DOHH2 (cell line): ENCODE measurements around the gene HBEGF.

ENCODE experiments used
- H3F3A ChIP-seq: fragments of 200-600 bp; sonication (generic), shearing (Covaris generic); 2 replicates; pipeline ENCODE4 v1.6.0; 2016; ENCODE audit warnings: antibody characterized with exemption, mild to moderate bottlenecking; ENCODE audit not compliant: control insufficient read depth, insufficient read depth
- H3K27ac ChIP-seq: fragments of 200-600 bp; sonication (generic); 2 replicates; pipeline ENCODE4 v1.5.1; 2014; ENCODE audit warnings: low read depth, mild to moderate bottlenecking, low read length, moderate library complexity
- H3K27me3 ChIP-seq: fragments of 200-600 bp; sonication (generic); 2 replicates; pipeline ENCODE4 v1.6.1; 2014; ENCODE audit warnings: mild to moderate bottlenecking, low read length, mixed read lengths; ENCODE audit not compliant: control insufficient read depth
- H3K36me3 ChIP-seq: fragments of 200-600 bp; sonication (generic); 2 replicates; pipeline ENCODE4 v1.6.1; 2014; ENCODE audit warnings: mild to moderate bottlenecking, low read length, moderate library complexity, mixed read lengths; ENCODE audit not compliant: control insufficient read depth
- H3K4me1 ChIP-seq: fragments of 200-600 bp; sonication (generic); 2 replicates; pipeline ENCODE4 v1.6.1; 2014; ENCODE audit warnings: mild to moderate bottlenecking, low read length, mixed read lengths; ENCODE audit not compliant: control insufficient read depth
- H3K4me2 ChIP-seq: fragments of 200-600 bp; sonication (generic); 2 replicates; pipeline ENCODE4 v1.6.0; 2014; ENCODE audit warnings: mild to moderate bottlenecking, low read length, moderate library complexity
- H3K4me3 ChIP-seq: fragments of 200-600 bp; sonication (generic); 2 replicates; pipeline ENCODE4 v1.5.1; 2014; ENCODE audit warnings: mild to moderate bottlenecking, low read length, mixed read lengths
- H3K79me2 ChIP-seq: fragments of 200-600 bp; sonication (generic); 2 replicates; pipeline ENCODE4 v1.6.1; 2014; ENCODE audit warnings: mild to moderate bottlenecking, low read length, mixed read lengths; ENCODE audit not compliant: control insufficient read depth
- H3K9me2 ChIP-seq: fragments of 200-600 bp; sonication (generic); replicated peaks from 2 replicates; pipeline ENCODE4 v1.6.1; 2014; ENCODE audit warnings: mild to moderate bottlenecking, low read length, mixed read lengths; ENCODE audit not compliant: control insufficient read depth
- H3K9me3 ChIP-seq: fragments of 200-600 bp; sonication (generic); 2 replicates; pipeline ENCODE4 v1.6.1; 2014; ENCODE audit warnings: antibody characterized with exemption, low read length, mixed read lengths; ENCODE audit not compliant: control insufficient read depth, insufficient read depth
- H4K20me1 ChIP-seq: fragments of 200-600 bp; sonication (generic); 2 replicates; pipeline ENCODE4 v1.6.0; 2014; ENCODE audit warnings: low read depth, mild to moderate bottlenecking, antibody characterized with exemption, low read length, moderate library complexity; ENCODE audit not compliant: control insufficient read depth, insufficient read depth
- EZH2phosphoT487 ChIP-seq: fragments of 200-600 bp; sonication (generic); IDR thresholded peaks from 2 replicates; pipeline ENCODE4 v1.6.1; 2017; ENCODE audit warnings: borderline replicate concordance, mild to moderate bottlenecking, antibody characterized with exemption, low read length, moderate library complexity, mixed read lengths
- TF ChIP-seq, protein P1 (sequence below): fragments of 200-600 bp; sonication (generic); IDR thresholded peaks from one replicate; pipeline ENCODE4 v1.5.1; 2014; ENCODE audit warnings: antibody characterized with exemption, mild to moderate bottlenecking, low read depth, low read length; ENCODE audit not compliant: poor library complexity, severe bottlenecking

The HBEGF gene

DNA sequence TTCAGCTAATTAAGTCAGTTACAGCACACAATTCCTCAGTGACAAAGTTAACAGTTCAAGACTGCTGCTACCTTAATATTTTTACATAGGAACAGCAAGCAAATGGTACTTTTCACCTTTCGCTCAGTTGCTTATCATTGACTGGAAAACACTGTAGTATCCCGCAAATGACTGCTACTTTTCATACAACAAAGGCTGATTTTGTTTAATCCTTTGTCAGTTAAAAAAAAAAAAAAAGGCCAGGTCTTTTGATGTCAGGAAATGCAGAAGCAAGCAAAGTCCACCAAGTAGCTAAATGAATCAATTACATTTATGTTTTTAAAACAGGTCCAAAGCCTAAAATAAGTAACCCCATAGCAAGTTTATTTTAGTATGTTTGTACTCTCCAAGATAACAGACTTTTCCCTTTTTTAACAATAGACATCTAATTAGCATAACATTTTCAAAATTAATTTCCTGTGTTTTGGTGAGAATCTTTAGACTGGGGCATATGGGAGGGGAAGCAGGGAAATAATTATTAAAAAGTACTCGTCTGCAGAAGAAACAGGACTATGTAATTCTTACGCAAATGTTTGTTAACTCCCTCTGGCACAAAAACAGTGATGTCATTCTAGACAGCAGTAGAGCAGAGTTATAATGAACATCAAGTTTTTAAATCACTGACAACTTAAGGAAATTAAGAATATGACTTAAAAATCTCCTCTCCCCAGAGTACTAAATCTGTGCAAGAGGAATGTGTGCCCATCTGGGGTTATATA lies 53.1 kb downstream of the HBEGF start:
- Histone ChIP-seq H3K4me3 (0 out of 2 replicates have a peak overlapping the region, but pooled peaks have one; percentile 6), H3K9me2 (no peaks in the 10 kb centered on the region), H3K27ac (peak overlapping the region; percentile 47), H3K36me3 (peaks cover 17% of the 10 kb centered on the region), H3K79me2 (peaks cover 79% of the 10 kb centered on the region), H4K20me1 (no peaks in the 10 kb centered on the region), H3K4me1 (peaks cover 46% of the 10 kb centered on the region), H3K4me2 (peak overlapping the region; percentile 51), H3K27me3 (no peaks in the 10 kb centered on the region), H3K9me3 (no peaks in the 10 kb centered on the region), H3F3A (peaks cover 5% of the 10 kb centered on the region; the same call in 1 of the 2 replicates)
- TF ChIP-seq, protein P1, sequence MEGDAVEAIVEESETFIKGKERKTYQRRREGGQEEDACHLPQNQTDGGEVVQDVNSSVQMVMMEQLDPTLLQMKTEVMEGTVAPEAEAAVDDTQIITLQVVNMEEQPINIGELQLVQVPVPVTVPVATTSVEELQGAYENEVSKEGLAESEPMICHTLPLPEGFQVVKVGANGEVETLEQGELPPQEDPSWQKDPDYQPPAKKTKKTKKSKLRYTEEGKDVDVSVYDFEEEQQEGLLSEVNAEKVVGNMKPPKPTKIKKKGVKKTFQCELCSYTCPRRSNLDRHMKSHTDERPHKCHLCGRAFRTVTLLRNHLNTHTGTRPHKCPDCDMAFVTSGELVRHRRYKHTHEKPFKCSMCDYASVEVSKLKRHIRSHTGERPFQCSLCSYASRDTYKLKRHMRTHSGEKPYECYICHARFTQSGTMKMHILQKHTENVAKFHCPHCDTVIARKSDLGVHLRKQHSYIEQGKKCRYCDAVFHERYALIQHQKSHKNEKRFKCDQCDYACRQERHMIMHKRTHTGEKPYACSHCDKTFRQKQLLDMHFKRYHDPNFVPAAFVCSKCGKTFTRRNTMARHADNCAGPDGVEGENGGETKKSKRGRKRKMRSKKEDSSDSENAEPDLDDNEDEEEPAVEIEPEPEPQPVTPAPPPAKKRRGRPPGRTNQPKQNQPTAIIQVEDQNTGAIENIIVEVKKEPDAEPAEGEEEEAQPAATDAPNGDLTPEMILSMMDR: no peak
- no peak for TF ChIP-seq EZH2phosphoT487

DNA sequence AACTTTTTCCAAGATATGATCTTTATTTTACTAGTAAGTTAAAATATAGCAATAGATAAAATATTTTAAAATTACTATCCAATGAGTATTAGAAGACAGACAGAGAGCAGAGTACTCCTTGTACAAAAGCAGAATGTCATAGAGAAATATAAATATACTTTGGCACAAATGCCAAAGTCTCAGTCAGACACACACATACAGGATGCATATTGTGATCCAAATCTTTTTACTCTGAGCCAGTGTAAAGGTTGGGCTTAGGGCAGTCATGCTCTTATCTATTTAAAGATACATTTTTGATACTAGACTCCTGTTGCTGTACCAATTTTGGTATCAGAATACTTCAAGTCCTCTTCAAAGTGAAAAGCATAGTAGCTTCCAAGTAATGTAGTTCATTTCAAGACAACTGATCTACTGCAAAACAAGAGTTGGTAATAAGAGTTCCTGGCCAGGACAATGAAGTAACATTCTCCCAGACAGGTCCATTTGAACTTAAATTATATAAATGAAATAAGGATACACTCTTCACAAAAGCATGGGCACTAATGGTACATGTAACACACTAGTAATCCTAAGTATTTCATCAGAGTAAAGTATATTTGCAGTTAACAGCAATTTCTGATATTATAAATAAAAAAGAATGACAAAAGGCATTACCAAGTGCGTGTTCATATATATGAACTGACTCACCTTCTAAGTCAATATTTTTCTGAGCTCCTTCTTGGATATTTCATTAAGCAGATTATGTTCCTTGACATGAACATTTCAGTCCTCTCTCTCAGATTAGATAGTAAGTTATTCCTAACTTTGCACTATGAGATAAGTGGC lies 54.0 kb downstream of the HBEGF start:
- peaks cover 82% of the 10 kb centered on the region for H3K79me2 ChIP-seq
- no peaks in the 10 kb centered on the region for H3K9me2 ChIP-seq
- H3F3A ChIP-seq: peaks cover 5% of the 10 kb centered on the region; the same call in 1 of the 2 replicates
- TF ChIP-seq, protein P1: no peak
- TF ChIP-seq EZH2phosphoT487: no peak
- H3K27me3 ChIP-seq: no peaks in the 10 kb centered on the region
- H3K4me1 ChIP-seq: peaks cover 46% of the 10 kb centered on the region
- peak overlapping the region; percentile 51 for H3K4me2 ChIP-seq
- no peaks in the 10 kb centered on the region for H4K20me1 ChIP-seq
- peak overlapping the region; percentile 47 for H3K27ac ChIP-seq
- 0 out of 2 replicates have a peak overlapping the region, but pooled peaks have one; percentile 6 for H3K4me3 ChIP-seq
- peaks cover 11% of the 10 kb centered on the region for H3K36me3 ChIP-seq
- no peaks in the 10 kb centered on the region for H3K9me3 ChIP-seq

DNA sequence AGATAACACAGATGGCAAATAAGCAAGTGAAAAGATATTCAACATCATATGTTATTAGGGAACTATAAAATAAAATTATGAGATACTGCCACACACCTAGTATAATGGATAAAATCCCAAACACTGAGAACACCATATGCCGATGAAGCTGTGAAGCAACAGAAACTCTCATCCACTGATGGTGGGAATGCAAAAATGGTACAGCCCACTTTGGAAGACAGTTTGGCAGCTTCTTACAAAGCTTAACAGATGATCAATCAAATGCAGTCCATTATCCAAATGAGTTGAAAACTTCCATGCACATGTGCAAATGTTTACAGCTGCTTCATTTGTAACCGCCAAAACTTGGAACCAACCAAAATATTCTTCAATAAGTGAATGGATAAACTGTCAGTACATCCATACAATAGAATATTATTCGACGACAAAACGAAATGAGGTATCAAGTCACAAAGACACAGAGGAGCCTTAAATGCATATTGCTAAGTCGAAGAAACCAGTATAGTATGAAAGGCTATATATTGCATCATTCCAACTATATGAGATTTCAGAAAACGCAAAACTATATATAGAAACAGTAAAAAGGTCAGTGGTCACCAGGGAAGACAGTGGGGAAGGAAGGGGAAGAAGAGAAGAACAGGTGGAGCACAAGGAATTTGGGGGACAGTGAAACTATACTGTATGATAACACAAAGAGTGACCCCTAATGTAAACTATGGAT lies 58.4 kb downstream of the HBEGF start:
- Histone ChIP-seq H3K27me3 (no peaks in the 10 kb centered on the region), H3K79me2 (peaks cover 74% of the 10 kb centered on the region), H3K4me2 (no peak overlapping the region), H3K9me3 (no peaks in the 10 kb centered on the region), H4K20me1 (no peaks in the 10 kb centered on the region), H3K9me2 (no peaks in the 10 kb centered on the region), H3K36me3 (no peaks in the 10 kb centered on the region), H3K4me1 (peaks cover 38% of the 10 kb centered on the region), H3K27ac (no peak overlapping the region), H3F3A (peaks cover 8% of the 10 kb centered on the region), H3K4me3 (no peak overlapping the region)
- TF ChIP-seq, protein P1: no peak
- no peak for TF ChIP-seq EZH2phosphoT487
